Tibial nerve (tissue), 4 donors: ENCODE results near the gene NRXN3. TPM values are rescaled to one million over a fixed set of nuclear protein-coding genes. Genes with fewer than 3 reads are reported as not detected.

Experiments
- DNase-seq, 2 donors: peaks; one replicate each; pipeline ENCODE4 v3.0.0-alpha.2; 2019; ENCODE audit warnings: low spot score in 2 of 2
- H3K27ac ChIP-seq, 4 donors: fragments of 200-600 bp; sonication (generic) in 3 of 4; one replicate each; pipeline ENCODE4 v1.5.1; 2017 to 2019; ENCODE audit warnings: mild to moderate bottlenecking in 1 of 4
- H3K27me3 ChIP-seq, 2 donors: fragments of 200-600 bp; sonication (generic) in 1 of 2; one replicate each; pipeline versions ENCODE4 v1.5.1 to v1.6.0; 2017 to 2019
- H3K36me3 ChIP-seq, 3 donors: fragments of 200-600 bp; sonication (generic); one replicate each; pipeline ENCODE4 v1.5.1; 2018 to 2019
- H3K4me1 ChIP-seq, 4 donors: fragments of 200-600 bp; sonication (generic) in 3 of 4; one replicate each; pipeline ENCODE4 v1.5.1; 2017 to 2019
- H3K4me3 ChIP-seq, 4 donors: fragments of 200-600 bp; sonication (generic) in 3 of 4; one replicate each; pipeline ENCODE4 v1.5.1; 2017 to 2019; ENCODE audit warnings: mild to moderate bottlenecking in 1 of 4, moderate library complexity in 1 of 4
- H3K9me3 ChIP-seq, 4 donors: fragments of 200-600 bp; sonication (generic) in 3 of 4; one replicate each; pipeline ENCODE4 v1.5.1; 2017 to 2019
- EP300 ChIP-seq, 2 donors: sonication (generic); formaldehyde crosslinking; IDR thresholded peaks; one replicate each; pipeline ENCODE4 v1.6.1; 2017; ENCODE audit warnings: antibody characterized with exemption in 2 of 2, mild to moderate bottlenecking in 1 of 2
- POLR2A ChIP-seq, 2 donors: fragments of 450-650 bp; IDR thresholded peaks; one replicate each; pipeline ENCODE4 v1.6.1; 2017; ENCODE audit warnings: antibody characterized with exemption in 2 of 2, mild to moderate bottlenecking in 2 of 2, moderate library complexity in 2 of 2
- WGBS, 2 donors: methylation state at CpG; one replicate each; pipeline ENCODE4 v1.1.5; 2018; 5-methylcytosine and 5-hydroxymethylcytosine counted together
- total RNA-seq, 4 donors: library from RNA; depleted of rRNA; stranded (reverse); fragments of >200 nt; gene quantifications; one replicate each; pipeline ENCODE4 v1.1.0, GENCODE V29; 2016
- TF ChIP-seq, protein P1 (sequence below), 5 experiments: fragments of 200-600 bp in 3 of 5; fragments of 450-650 bp in 2 of 5; sonication (generic) in 3 of 5; IDR thresholded peaks; one replicate each; pipeline ENCODE4 v1.5.1; 2016 to 2019; ENCODE audit warnings: antibody characterized with exemption in 5 of 5, mild to moderate bottlenecking in 3 of 5, moderate library complexity in 2 of 5

The NRXN3 gene
- total RNA-seq, 4 donors from 2014 or later = 16.7 to 52.2 (median 19.7) TPM

DNA sequence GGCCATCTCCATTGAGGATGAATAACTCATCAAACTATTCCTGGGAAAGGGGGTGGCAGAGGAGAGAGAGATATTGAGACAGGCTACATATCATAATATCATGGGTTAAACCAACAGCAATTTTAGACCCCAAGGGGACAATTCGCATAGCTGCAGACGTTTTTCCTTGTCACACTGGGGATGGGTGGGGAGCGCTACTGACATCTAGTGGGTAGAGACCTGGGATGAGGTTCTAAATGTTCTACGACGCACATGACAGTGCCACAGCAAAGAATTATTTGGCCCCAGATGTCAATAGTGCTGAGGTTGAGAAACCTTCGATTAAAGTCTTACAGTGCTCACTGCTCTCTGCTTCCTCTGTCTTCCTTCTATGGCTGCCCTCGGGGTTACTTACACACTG lies 425.6 kb downstream of the NRXN3 start:
- H3K9me3 ChIP-seq = no peaks in the 10 kb centered on the region
- no peaks in the 10 kb centered on the region for H3K36me3 ChIP-seq
- no peak overlapping the region for H3K4me3 ChIP-seq
- TF ChIP-seq POLR2A (IDR thresholded peaks at IDR 0.05) (no peak), EP300 (IDR thresholded peaks at IDR 0.05) (no peak)
- TF ChIP-seq, protein P1, sequence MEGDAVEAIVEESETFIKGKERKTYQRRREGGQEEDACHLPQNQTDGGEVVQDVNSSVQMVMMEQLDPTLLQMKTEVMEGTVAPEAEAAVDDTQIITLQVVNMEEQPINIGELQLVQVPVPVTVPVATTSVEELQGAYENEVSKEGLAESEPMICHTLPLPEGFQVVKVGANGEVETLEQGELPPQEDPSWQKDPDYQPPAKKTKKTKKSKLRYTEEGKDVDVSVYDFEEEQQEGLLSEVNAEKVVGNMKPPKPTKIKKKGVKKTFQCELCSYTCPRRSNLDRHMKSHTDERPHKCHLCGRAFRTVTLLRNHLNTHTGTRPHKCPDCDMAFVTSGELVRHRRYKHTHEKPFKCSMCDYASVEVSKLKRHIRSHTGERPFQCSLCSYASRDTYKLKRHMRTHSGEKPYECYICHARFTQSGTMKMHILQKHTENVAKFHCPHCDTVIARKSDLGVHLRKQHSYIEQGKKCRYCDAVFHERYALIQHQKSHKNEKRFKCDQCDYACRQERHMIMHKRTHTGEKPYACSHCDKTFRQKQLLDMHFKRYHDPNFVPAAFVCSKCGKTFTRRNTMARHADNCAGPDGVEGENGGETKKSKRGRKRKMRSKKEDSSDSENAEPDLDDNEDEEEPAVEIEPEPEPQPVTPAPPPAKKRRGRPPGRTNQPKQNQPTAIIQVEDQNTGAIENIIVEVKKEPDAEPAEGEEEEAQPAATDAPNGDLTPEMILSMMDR (IDR thresholded peaks at IDR 0.05) = no peak
- DNase-seq = no peak
- no peaks in the 10 kb centered on the region for H3K27me3 ChIP-seq
- H3K4me1 ChIP-seq = peaks cover 0 to 6% (median 0%) of the 10 kb centered on the region in 4 donors
- WGBS, 2 donors = 40 to 47% methylated on average over 7 of the region's 7 CpGs
- H3K27ac ChIP-seq = no peak overlapping the region

DNA sequence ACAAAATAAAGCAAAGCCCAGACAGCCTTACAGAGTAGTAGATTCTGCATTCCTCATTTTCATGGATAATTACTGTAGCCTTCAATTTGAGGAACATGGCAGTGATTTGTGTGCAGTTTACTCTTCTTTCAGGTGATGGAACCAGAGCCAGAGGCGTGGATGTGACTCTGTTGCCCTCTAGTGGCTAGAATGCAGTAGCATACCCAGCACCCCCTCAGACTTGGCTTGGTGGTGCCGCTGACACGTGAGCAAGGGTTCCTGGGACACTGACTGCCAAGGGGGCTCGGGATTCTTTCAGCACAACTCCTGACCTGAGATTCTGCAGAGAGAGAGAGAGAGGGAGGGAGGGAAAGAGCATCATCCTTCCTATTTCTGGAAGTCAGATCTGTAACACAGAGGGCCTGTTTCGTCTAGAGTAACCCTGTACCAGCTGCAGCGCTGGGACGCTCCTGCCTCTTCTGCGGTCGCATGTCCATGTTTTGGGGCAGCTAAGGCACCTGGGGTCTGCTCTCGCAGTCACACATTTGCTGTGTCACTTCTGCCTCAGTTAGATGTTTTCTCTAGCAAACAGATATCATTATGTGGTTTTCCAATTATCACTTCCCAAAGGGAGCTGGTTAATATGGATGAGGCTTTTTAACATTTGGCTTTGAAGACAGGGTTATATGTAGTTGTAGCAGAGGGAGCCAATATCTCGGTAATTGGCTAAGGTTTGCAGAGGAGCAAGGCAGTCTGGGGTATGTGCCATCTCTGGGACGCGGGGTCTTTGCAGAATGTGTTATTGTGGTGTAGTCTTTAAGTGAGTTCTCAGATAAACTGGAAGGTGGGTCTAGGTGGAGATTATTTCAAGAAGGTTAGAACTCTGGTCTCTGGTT lies 428.1 kb downstream of the NRXN3 start:
- H3K27me3 ChIP-seq = no peaks in the 10 kb centered on the region
- no peaks in the 10 kb centered on the region for H3K9me3 ChIP-seq
- H3K36me3 ChIP-seq = no peaks in the 10 kb centered on the region
- no peak overlapping the region for H3K4me3 ChIP-seq
- TF ChIP-seq EP300 (IDR thresholded peaks at IDR 0.05) = no peak
- TF ChIP-seq, protein P1 (IDR thresholded peaks at IDR 0.05) = peak; percentile 54 to 73 (median 64)
- no peak for TF ChIP-seq POLR2A (IDR thresholded peaks at IDR 0.05)
- H3K27ac ChIP-seq = no peak overlapping the region
- WGBS, 2 donors = 50 to 54% methylated on average over 13 of the region's 13 CpGs
- peaks cover 0 to 6% (median 0%) of the 10 kb centered on the region in 4 donors for H3K4me1 ChIP-seq
- DNase-seq = peak in 1 of 2 donors; percentile 19

DNA sequence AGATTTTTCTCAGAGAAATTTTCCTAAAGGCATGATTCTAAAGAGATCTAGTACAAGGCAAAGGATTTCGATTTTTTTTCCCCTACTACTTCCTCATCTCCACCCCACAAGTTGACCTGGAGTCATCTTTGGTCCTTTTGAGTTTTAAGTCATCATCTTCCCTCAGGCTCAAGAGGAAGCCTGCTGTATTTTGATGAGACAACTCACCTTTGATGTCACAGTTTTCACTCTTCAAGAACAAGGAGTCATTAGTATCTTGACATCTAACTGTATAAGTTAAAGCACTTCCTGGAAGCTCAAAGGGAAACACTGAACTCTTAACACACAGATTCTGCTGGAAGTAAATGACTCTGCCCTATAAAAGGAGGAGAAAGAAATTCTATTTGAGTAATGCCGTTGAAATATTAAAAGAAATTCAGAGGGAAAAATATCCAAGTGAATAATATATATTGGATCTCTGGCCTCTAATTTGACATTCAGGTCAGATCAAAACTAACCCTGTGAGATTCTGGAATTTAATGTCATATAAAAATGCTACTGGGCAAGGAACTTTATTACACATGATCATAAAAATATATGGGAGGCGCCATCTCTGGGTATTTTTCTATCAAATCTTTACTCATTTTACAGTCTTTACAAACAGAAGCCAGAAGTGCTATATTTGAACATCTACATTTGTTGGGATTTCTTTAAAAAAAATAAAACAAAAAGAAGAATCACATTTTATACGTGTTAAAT lies 435.0 kb downstream of the NRXN3 start:
- no peaks in the 10 kb centered on the region for H3K36me3 ChIP-seq
- no peaks in the 10 kb centered on the region for H3K27me3 ChIP-seq
- TF ChIP-seq POLR2A (IDR thresholded peaks at IDR 0.05) (no peak), EP300 (IDR thresholded peaks at IDR 0.05) (no peak)
- TF ChIP-seq, protein P1 (IDR thresholded peaks at IDR 0.05) = no peak
- H3K9me3 ChIP-seq = no peaks in the 10 kb centered on the region
- H3K4me3 ChIP-seq = no peak overlapping the region
- 69 to 76% methylated on average over 4 of the region's 4 CpGs for WGBS, 2 donors
- no peak for DNase-seq
- no peak overlapping the region for H3K27ac ChIP-seq
- H3K4me1 ChIP-seq = no peaks in the 10 kb centered on the region

- TF ChIP-seq EP300 (IDR thresholded peaks at IDR 0.05) = no peak
- TF ChIP-seq POLR2A (IDR thresholded peaks at IDR 0.05) = no peak
- TF ChIP-seq, protein P1 (IDR thresholded peaks at IDR 0.05) = no peak
- Histone ChIP-seq H3K9me3 (no peaks in the 10 kb centered on the region), H3K36me3 (no peaks in the 10 kb centered on the region), H3K27me3 (no peaks in the 10 kb centered on the region), H3K27ac (no peak overlapping the region), H3K4me1 (no peaks in the 10 kb centered on the region), H3K4me3 (no peak overlapping the region)
- DNase-seq = no peak
- WGBS, 2 donors = 73 to 79% methylated on average over 1 of the region's 1 CpG
These were observed 435.8 kb downstream of the NRXN3 start for GRCh38 chr14:78605897-78606500.
